Astrocyte (in vitro differentiated cells and primary cell): ENCODE results near the gene TNFRSF25. TPM values are rescaled to one million over a fixed set of nuclear protein-coding genes. Genes with fewer than 3 reads are reported as not detected.

Source experiments
- DNase-seq: peaks from one replicate; pipeline ENCODE4 v3.0.0-alpha.2; 2010; ENCODE audit warnings: low read depth
- FAIRE-seq: peaks from 2 replicates; lab custom pipeline; 2011; peaks lifted over from hg19 to GRCh38; lab: Jason Lieb, UNC
- H2AFZ ChIP-seq: 2 replicates; pipeline ENCODE4 v1.6.0; 2012; ENCODE audit warnings: low read depth, low read length, inconsistent platforms
- H3K27ac ChIP-seq: 2 replicates; pipeline ENCODE4 v1.5.1; 2011; ENCODE audit warnings: low read depth, low read length, inconsistent platforms
- H3K27me3 ChIP-seq: 2 replicates; pipeline ENCODE4 v1.6.0; 2011; ENCODE audit warnings: low read length, inconsistent platforms; ENCODE audit not compliant: insufficient read depth
- H3K36me3 ChIP-seq: 2 replicates; pipeline ENCODE4 v1.5.1; 2011; ENCODE audit warnings: low read length, inconsistent platforms; ENCODE audit not compliant: insufficient read depth
- H3K4me1 ChIP-seq: 2 replicates; pipeline ENCODE4 v1.5.1; 2011; ENCODE audit warnings: low read length, inconsistent platforms; ENCODE audit not compliant: insufficient read depth
- H3K4me2 ChIP-seq: 2 replicates; pipeline ENCODE4 v1.6.0; 2012; ENCODE audit warnings: low read length, inconsistent platforms
- H3K4me3 ChIP-seq: 2 replicates; pipeline ENCODE4 v1.5.1; 2011; ENCODE audit warnings: low read depth, mild to moderate bottlenecking, low read length, inconsistent platforms; ENCODE audit not compliant: insufficient read depth
- H3K79me2 ChIP-seq: 2 replicates; pipeline ENCODE4 v1.6.0; 2012; ENCODE audit warnings: mild to moderate bottlenecking, low read length, inconsistent platforms; ENCODE audit not compliant: insufficient read depth
- H3K9ac ChIP-seq: 2 replicates; pipeline ENCODE4 v1.6.0; 2012; ENCODE audit warnings: mild to moderate bottlenecking, low read length, inconsistent platforms
- H3K9me3 ChIP-seq: 2 replicates; pipeline ENCODE4 v1.5.1; 2012; ENCODE audit warnings: low read depth, mild to moderate bottlenecking, low read length, inconsistent platforms; ENCODE audit not compliant: insufficient read depth
- H4K20me1 ChIP-seq: 2 replicates; pipeline ENCODE4 v1.6.0; 2012; ENCODE audit warnings: low read length, inconsistent platforms; ENCODE audit not compliant: insufficient read depth
- H3K27ac Mint-ChIP-seq: one replicate; pipeline ENCODE4 v1.8.0; 2021; ENCODE audit warnings: mild to moderate bottlenecking, mixed read lengths; ENCODE audit not compliant: unreplicated experiment
- H3K27me3 Mint-ChIP-seq: one replicate; pipeline ENCODE4 v1.8.0; 2021; ENCODE audit warnings: low read depth, mixed read lengths; ENCODE audit not compliant: unreplicated experiment
- H3K36me3 Mint-ChIP-seq: one replicate; pipeline ENCODE4 v1.8.0; 2021; ENCODE audit warnings: low read depth, mixed read lengths; ENCODE audit not compliant: unreplicated experiment
- H3K4me1 Mint-ChIP-seq: one replicate; pipeline ENCODE4 v1.8.0; 2021; ENCODE audit warnings: low read depth, mixed read lengths; ENCODE audit not compliant: unreplicated experiment
- H3K4me3 Mint-ChIP-seq: one replicate; pipeline ENCODE4 v1.8.0; 2021; ENCODE audit warnings: mild to moderate bottlenecking, moderate library complexity, mixed read lengths; ENCODE audit not compliant: unreplicated experiment
- H3K9me3 Mint-ChIP-seq: one replicate; pipeline ENCODE4 v1.8.0; 2021; ENCODE audit warnings: mild to moderate bottlenecking, mixed read lengths; ENCODE audit not compliant: unreplicated experiment
- CTCF ChIP-seq: IDR thresholded peaks from 2 replicates; pipeline ENCODE4 v1.5.1; 2011; ENCODE audit warnings: low read depth, mild to moderate bottlenecking, inconsistent platforms, low read length, moderate library complexity; ENCODE audit not compliant: insufficient read depth
- EZH2 ChIP-seq: IDR thresholded peaks from 2 replicates; pipeline ENCODE4 v1.6.1; 2012; ENCODE audit warnings: mild to moderate bottlenecking, low read length, inconsistent platforms; ENCODE audit not compliant: insufficient read depth
- total RNA-seq: library from RNA; stranded (reverse); gene quantifications from 2 replicates; pipeline ENCODE4 v1.2.1, GENCODE V29; 2021

The TNFRSF25 gene
- total RNA-seq, 1 donor from 2014 or later: 18.8 TPM

DNA sequence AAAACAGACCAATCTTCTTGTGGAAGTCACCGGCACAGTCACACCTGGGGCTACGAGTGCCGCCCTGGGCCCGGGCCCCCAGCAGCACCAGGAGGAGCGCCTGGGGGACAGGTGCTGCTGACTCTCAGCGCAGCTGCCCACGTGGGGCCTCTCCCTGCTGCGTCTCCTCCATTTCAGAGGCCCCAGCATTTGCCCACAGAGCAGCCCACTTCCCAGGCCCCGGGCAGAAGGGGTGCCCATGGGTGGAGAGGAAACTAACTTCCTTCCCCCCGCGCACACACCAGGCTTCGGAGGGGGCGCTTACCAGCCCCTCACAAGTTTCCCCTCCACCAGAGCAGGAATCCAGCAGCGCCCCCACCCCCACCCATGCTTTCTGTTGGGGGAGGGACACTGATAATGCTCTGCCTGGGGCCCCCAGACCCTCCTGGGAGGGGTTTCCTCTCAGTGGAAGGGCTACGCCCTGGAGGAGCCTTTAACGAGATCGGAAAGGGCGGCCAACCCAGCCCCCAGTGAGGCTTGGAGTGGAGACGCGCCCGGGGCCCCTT lies 440 bp downstream of the TNFRSF25 start:
- Histone ChIP-seq H3K27ac (no peak overlapping the region), H3K4me1 (no peaks in the 10 kb centered on the region), H3K36me3 (peaks cover 10% of the 10 kb centered on the region), H3K27me3 (no peaks in the 10 kb centered on the region), H3K9ac (no peak overlapping the region), H4K20me1 (peaks cover 61% of the 10 kb centered on the region), H3K4me2 (no peak overlapping the region), H3K79me2 (no peaks in the 10 kb centered on the region), H3K9me3 (no peaks in the 10 kb centered on the region), H3K4me3 (no peak overlapping the region), H2AFZ (no peak overlapping the region)
- Mint-ChIP-seq H3K4me1 (no peaks in the 10 kb centered on the region), H3K27me3 (peaks cover 5% of the 10 kb centered on the region), H3K36me3 (peaks cover 32% of the 10 kb centered on the region), H3K9me3 (peaks cover 2% of the 10 kb centered on the region), H3K4me3 (no peak overlapping the region), H3K27ac (no peak overlapping the region)
- no peak for DNase-seq
- FAIRE-seq: no peak
- TF ChIP-seq EZH2 (no peak), CTCF (no peak)

DNA sequence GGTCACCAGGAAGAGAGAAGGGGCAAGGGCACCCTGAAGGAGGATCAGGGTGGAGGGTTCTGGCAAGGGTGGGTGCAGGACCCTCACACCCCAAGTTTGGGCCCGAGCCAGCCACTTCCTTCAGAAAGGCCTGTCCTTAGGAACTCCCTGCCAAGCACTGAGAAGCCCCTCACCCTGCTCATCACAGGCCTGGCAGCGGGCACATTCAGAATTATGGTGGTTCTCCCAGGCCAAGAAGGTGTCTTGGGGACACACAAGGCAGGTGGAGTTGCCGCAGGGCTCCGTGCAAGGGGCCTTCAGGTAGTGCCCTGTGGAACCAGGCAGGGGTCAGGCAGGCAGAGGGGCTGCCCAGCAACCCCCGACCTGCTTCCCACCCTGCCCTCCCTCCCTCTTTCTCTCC lies 1.1 kb downstream of the TNFRSF25 start:
- H3K9me3 Mint-ChIP-seq: peaks cover 2% of the 10 kb centered on the region
- H3K27me3 Mint-ChIP-seq: peaks cover 5% of the 10 kb centered on the region
- H3K79me2 ChIP-seq: no peaks in the 10 kb centered on the region
- no peak overlapping the region for H3K27ac ChIP-seq
- H3K4me2 ChIP-seq: no peak overlapping the region
- no peaks in the 10 kb centered on the region for H3K27me3 ChIP-seq
- peaks cover 56% of the 10 kb centered on the region for H4K20me1 ChIP-seq
- DNase-seq: no peak
- no peak overlapping the region for H3K9ac ChIP-seq
- no peak overlapping the region for H3K4me3 ChIP-seq
- no peak overlapping the region for H2AFZ ChIP-seq
- H3K36me3 Mint-ChIP-seq: peaks cover 28% of the 10 kb centered on the region
- FAIRE-seq: no peak
- H3K27ac Mint-ChIP-seq: no peak overlapping the region
- H3K36me3 ChIP-seq: peaks cover 10% of the 10 kb centered on the region
- H3K4me1 ChIP-seq: no peaks in the 10 kb centered on the region
- H3K4me1 Mint-ChIP-seq: no peaks in the 10 kb centered on the region
- TF ChIP-seq CTCF (no peak), EZH2 (no peak)
- no peak overlapping the region for H3K4me3 Mint-ChIP-seq
- no peaks in the 10 kb centered on the region for H3K9me3 ChIP-seq

DNA sequence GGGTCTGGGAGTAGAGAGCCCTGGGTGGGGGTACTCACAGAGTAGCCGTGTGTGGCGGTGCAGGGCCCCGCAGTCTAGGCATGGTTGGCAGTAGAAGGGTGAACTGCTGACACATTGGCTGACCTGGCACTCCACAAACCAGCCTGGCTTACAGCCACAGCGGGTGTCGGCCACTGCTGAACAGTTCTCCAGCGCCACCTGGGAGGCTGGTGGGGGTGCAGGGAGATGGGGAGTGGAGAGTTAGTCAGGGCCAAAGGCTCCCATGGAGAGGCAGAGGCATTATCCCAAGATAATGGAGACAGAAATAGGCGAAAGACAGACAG lies 1.5 kb downstream of the TNFRSF25 start:
- H3K27ac Mint-ChIP-seq: no peak overlapping the region
- H3K36me3 Mint-ChIP-seq: peaks cover 28% of the 10 kb centered on the region
- peaks cover 5% of the 10 kb centered on the region for H3K27me3 Mint-ChIP-seq
- Histone ChIP-seq H2AFZ (no peak overlapping the region), H3K36me3 (peaks cover 6% of the 10 kb centered on the region), H3K4me2 (no peak overlapping the region), H3K4me1 (no peaks in the 10 kb centered on the region), H3K27me3 (no peaks in the 10 kb centered on the region), H3K9me3 (no peaks in the 10 kb centered on the region), H3K79me2 (no peaks in the 10 kb centered on the region), H4K20me1 (peaks cover 55% of the 10 kb centered on the region), H3K4me3 (no peak overlapping the region), H3K27ac (no peak overlapping the region), H3K9ac (no peak overlapping the region)
- H3K4me1 Mint-ChIP-seq: no peaks in the 10 kb centered on the region
- DNase-seq (no peak), FAIRE-seq (no peak)
- peaks cover 2% of the 10 kb centered on the region for H3K9me3 Mint-ChIP-seq
- no peak for TF ChIP-seq EZH2
- TF ChIP-seq CTCF: no peak
- no peak overlapping the region for H3K4me3 Mint-ChIP-seq
